HCT116 (cell line): ENCODE results near the gene PRKCH.

Experiments used
- CBX3 ChIP-seq: IDR thresholded peaks from 2 replicates; pipeline ENCODE4 v1.6.1; 2012; ENCODE audit warnings: low read depth
- CEBPB ChIP-seq: IDR thresholded peaks from 2 replicates; pipeline ENCODE4 v1.6.1; 2012; ENCODE audit warnings: low read depth
- EZH2 ChIP-seq: fragments of 200-600 bp; sonication (generic); IDR thresholded peaks from 2 replicates; pipeline ENCODE4 v1.6.1; 2017; ENCODE audit warnings: antibody characterized with exemption, mixed run types
- EZH2phosphoT487 ChIP-seq: fragments of 200-600 bp; IDR thresholded peaks from 2 replicates; pipeline ENCODE4 v1.6.1; 2018; ENCODE audit warnings: antibody characterized with exemption, borderline replicate concordance
- POLR2A ChIP-seq: IDR thresholded peaks from 2 replicates; pipeline ENCODE4 v1.7.0; 2011; ENCODE audit warnings: borderline replicate concordance; ENCODE audit not compliant: insufficient read depth, insufficient read length; ENCODE audit errors: extremely low read depth
- POLR2AphosphoS5 ChIP-seq: IDR thresholded peaks from 2 replicates; pipeline ENCODE4 v1.6.1; 2011; ENCODE audit warnings: mild to moderate bottlenecking, low read depth, low read length, moderate library complexity
- TCF7L2 ChIP-seq: IDR thresholded peaks from 2 replicates; pipeline ENCODE4 v1.7.0; 2011; ENCODE audit warnings: borderline replicate concordance, inconsistent platforms; ENCODE audit not compliant: insufficient read depth, insufficient read length; ENCODE audit errors: extremely low read depth
- TF ChIP-seq, protein P1 (sequence below), 3 experiments: fragments of 200-600 bp in 1 of 3; sonication (generic) in 1 of 3; IDR thresholded peaks in 2 of 3; conservative IDR thresholded peaks in 1 of 3; 2 replicates each; pipeline ENCODE4 v1.5.1; 2012 to 2017; ENCODE audit warnings: low read depth in 2 of 3, low read length in 2 of 3, antibody characterized with exemption in 1 of 3, borderline replicate concordance in 1 of 3, control low read depth in 1 of 3, mild to moderate bottlenecking in 1 of 3, mixed read lengths in 1 of 3, mixed run types in 1 of 3, moderate library complexity in 1 of 3; ENCODE audit not compliant: insufficient read depth in 1 of 3

DNA sequence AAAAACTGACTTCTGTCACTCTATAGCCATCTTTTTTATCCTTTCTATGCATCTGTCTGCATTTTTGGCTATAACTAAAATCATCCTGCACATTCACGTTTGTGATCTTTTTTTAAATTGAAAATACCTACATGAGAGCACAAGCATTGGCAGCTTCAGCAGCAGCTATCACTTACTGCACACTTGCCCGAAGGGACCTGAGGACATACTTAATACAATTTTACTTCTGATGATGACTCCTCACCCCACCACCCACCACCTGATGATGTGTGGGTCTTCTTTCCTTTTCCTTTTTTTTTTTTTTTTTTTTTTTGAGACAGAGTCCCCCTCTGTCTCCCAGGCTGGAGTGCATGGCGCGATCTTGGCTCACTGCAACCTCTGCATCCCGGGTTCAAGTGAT, 160.3 kb downstream of the PRKCH start:
- TF ChIP-seq, protein P1, sequence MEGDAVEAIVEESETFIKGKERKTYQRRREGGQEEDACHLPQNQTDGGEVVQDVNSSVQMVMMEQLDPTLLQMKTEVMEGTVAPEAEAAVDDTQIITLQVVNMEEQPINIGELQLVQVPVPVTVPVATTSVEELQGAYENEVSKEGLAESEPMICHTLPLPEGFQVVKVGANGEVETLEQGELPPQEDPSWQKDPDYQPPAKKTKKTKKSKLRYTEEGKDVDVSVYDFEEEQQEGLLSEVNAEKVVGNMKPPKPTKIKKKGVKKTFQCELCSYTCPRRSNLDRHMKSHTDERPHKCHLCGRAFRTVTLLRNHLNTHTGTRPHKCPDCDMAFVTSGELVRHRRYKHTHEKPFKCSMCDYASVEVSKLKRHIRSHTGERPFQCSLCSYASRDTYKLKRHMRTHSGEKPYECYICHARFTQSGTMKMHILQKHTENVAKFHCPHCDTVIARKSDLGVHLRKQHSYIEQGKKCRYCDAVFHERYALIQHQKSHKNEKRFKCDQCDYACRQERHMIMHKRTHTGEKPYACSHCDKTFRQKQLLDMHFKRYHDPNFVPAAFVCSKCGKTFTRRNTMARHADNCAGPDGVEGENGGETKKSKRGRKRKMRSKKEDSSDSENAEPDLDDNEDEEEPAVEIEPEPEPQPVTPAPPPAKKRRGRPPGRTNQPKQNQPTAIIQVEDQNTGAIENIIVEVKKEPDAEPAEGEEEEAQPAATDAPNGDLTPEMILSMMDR (IDR thresholded peaks at IDR 0.05 in 2 of 3, conservative IDR thresholded peaks at IDR 0.05 in 1 of 3; ENCODE audit: borderline replicate concordance in 1 of 3, insufficient read depth in 1 of 3, low read depth in 2 of 3, low read length in 2 of 3) = no peak
- no peak for TF ChIP-seq POLR2A
- no peak for TF ChIP-seq CEBPB
- TF ChIP-seq TCF7L2 = no peak
- TF ChIP-seq EZH2 = no peak
- no peak for TF ChIP-seq POLR2AphosphoS5
- TF ChIP-seq CBX3 = no peak
- no peak for TF ChIP-seq EZH2phosphoT487
